HepG2 (cell line): ENCODE data around the gene OSBPL2. TPM values are rescaled to one million over a fixed set of nuclear protein-coding genes. Genes with fewer than 3 reads are reported as not detected.

Experiments used
- GFI1 ChIP-seq: sonication (generic); formaldehyde crosslinking; IDR thresholded peaks from 2 replicates; pipeline ENCODE4 v1.5.0; 2020; ENCODE audit warnings: missing genetic modification reagents, mild to moderate bottlenecking, borderline replicate concordance
- HNRNPK ChIP-seq: fragments of 200-400 bp; formaldehyde crosslinking; IDR thresholded peaks from 2 replicates; pipeline ENCODE4 v1.6.1; 2018; ENCODE audit warnings: low read length, low read depth, moderate library complexity, mild to moderate bottlenecking; ENCODE audit not compliant: poor library complexity, severe bottlenecking
- KLF6 ChIP-seq: IDR thresholded peaks from 2 replicates; pipeline ENCODE4 v1.8.0; 2016; ENCODE audit warnings: missing biosample characterization, missing genetic modification reagents
- NR2F6 ChIP-seq, 2 experiments: IDR thresholded peaks; 2 replicates each; pipeline ENCODE4 v1.6.1; 2016; ENCODE audit warnings: antibody characterized with exemption in 1 of 2, mild to moderate bottlenecking in 1 of 2
- SKI ChIP-seq: fragments of 450-650 bp; IDR thresholded peaks from one replicate; pipeline ENCODE4 v1.6.1; 2018; ENCODE audit warnings: mild to moderate bottlenecking; ENCODE audit not compliant: partially characterized antibody
- XBP1 ChIP-seq: sonication (generic); formaldehyde crosslinking; IDR thresholded peaks from 2 replicates; pipeline ENCODE4 v1.5.0; 2020; ENCODE audit warnings: missing genetic modification reagents
- ZIK1 ChIP-seq: sonication (generic); formaldehyde crosslinking; IDR thresholded peaks from 2 replicates; pipeline ENCODE4 v1.5.0; 2020; ENCODE audit warnings: mild to moderate bottlenecking, low read depth, missing genetic modification reagents, borderline replicate concordance
- ZNF224 ChIP-seq: sonication (generic); formaldehyde crosslinking; IDR thresholded peaks from 2 replicates; pipeline ENCODE4 v1.5.0; 2020; ENCODE audit warnings: mild to moderate bottlenecking, missing genetic modification reagents
- ZNF234 ChIP-seq: sonication (generic); formaldehyde crosslinking; conservative IDR thresholded peaks from 2 replicates; pipeline ENCODE4 v1.5.1; 2020; ENCODE audit warnings: mild to moderate bottlenecking, missing genetic modification reagents
- ZNF83 ChIP-seq: sonication (generic); formaldehyde crosslinking; IDR thresholded peaks from 2 replicates; pipeline ENCODE4 v1.4.0; 2020; ENCODE audit warnings: missing genetic modification reagents, mild to moderate bottlenecking, borderline replicate concordance
- polyA plus RNA-seq, 8 experiments: library from polyadenylated mRNA; depleted of rRNA in 3 of 8; stranded (reverse) in 7 of 8; unstranded in 1 of 8; fragments of >200 nt; fragmentation: Illumina TruSeq in 4 of 8; extraction: Trizol in 4 of 8; gene quantifications; 2 replicates each; pipeline versions ENCODE4 v1.2.1 to v1.2.3, GENCODE V29; 2011 to 2016; ENCODE audit warnings: low read depth in 4 of 8, missing spikeins in 1 of 8, mixed read lengths in 1 of 8; ENCODE audit not compliant: insufficient read depth in 1 of 8
- total RNA-seq, 5 experiments: library from RNA; depleted of rRNA; stranded (reverse); fragments of >200 nt; fragmentation: Illumina TruSeq; extraction: Trizol; gene quantifications; 2 replicates each; pipeline ENCODE4 v1.2.3, GENCODE V29; 2016; ENCODE audit warnings: low read depth in 1 of 5
- TF ChIP-seq, protein P1 (sequence below): sonication (generic); formaldehyde crosslinking; conservative IDR thresholded peaks from 2 replicates; pipeline ENCODE4 v1.4.0; 2020; ENCODE audit warnings: mild to moderate bottlenecking, missing genetic modification reagents, moderate library complexity
- TF ChIP-seq, protein P2 (sequence below): sonication (generic); formaldehyde crosslinking; IDR thresholded peaks from 2 replicates; pipeline ENCODE4 v1.4.0; 2020; ENCODE audit warnings: missing genetic modification reagents, mild to moderate bottlenecking, borderline replicate concordance
- TF ChIP-seq, protein P3 (sequence below): sonication (generic); formaldehyde crosslinking; IDR thresholded peaks from 2 replicates; pipeline ENCODE4 v1.4.0; 2020; ENCODE audit warnings: missing genetic modification reagents
- TF ChIP-seq, protein P4 (sequence below): sonication (generic); formaldehyde crosslinking; IDR thresholded peaks from 2 replicates; pipeline ENCODE4 v1.8.0; 2023; ENCODE audit warnings: mild to moderate bottlenecking, missing genetic modification reagents
- TF ChIP-seq, protein P5 (sequence below): sonication (generic); formaldehyde crosslinking; IDR thresholded peaks from 2 replicates; pipeline ENCODE4 v1.5.0; 2020; ENCODE audit warnings: mild to moderate bottlenecking, missing genetic modification reagents, moderate library complexity

The OSBPL2 gene
- total and polyA plus RNA-seq, 2 of the 13 experiments (the other 11 are each of a cell fraction or from before 2014, with no cell fraction given) = 18.5 to 37.4 TPM

DNA sequence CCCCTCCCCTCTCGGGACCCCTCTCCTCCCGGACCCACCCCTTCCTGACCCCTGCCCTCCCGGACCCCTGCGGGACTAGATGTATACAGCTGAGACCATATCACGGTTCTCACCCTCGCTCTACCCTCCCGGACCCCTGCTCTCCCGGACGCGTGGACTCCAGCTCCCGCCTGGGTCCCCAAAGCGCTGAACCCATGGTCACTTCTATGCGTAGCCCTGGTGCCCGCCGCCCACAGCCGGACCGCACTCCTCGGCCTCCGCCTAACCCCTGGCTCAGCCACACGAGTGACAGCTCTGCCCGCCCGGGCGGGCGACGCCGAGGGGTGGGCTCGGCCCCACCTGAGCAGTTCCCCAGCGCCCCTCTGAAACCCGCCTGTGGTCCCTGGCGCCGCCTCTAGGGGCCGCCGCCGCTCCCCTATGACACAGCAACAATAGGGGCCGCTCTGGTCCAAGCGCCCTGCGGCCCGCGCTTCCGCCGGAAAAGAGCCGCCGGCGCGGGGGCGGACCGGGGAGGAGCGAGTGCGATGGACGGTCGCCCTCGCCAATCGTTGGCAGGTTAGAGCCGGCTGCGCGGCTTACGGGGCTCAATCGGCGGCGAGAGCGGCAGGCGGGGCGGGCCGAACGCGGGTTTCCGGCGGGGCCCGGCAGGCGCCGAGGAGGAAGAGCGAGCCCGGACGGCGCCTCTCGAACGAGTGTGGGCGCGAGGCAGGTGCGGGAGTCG is 64.2 kb downstream of the OSBPL2 start, which contains the start of gene ADRM1 (continued):
- TF ChIP-seq, protein P1, sequence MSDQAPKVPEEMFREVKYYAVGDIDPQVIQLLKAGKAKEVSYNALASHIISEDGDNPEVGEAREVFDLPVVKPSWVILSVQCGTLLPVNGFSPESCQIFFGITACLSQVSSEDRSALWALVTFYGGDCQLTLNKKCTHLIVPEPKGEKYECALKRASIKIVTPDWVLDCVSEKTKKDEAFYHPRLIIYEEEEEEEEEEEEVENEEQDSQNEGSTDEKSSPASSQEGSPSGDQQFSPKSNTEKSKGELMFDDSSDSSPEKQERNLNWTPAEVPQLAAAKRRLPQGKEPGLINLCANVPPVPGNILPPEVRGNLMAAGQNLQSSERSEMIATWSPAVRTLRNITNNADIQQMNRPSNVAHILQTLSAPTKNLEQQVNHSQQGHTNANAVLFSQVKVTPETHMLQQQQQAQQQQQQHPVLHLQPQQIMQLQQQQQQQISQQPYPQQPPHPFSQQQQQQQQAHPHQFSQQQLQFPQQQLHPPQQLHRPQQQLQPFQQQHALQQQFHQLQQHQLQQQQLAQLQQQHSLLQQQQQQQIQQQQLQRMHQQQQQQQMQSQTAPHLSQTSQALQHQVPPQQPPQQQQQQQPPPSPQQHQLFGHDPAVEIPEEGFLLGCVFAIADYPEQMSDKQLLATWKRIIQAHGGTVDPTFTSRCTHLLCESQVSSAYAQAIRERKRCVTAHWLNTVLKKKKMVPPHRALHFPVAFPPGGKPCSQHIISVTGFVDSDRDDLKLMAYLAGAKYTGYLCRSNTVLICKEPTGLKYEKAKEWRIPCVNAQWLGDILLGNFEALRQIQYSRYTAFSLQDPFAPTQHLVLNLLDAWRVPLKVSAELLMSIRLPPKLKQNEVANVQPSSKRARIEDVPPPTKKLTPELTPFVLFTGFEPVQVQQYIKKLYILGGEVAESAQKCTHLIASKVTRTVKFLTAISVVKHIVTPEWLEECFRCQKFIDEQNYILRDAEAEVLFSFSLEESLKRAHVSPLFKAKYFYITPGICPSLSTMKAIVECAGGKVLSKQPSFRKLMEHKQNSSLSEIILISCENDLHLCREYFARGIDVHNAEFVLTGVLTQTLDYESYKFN (CRISPR knock-in tag) = peak; percentile 65
- TF ChIP-seq, protein P2, sequence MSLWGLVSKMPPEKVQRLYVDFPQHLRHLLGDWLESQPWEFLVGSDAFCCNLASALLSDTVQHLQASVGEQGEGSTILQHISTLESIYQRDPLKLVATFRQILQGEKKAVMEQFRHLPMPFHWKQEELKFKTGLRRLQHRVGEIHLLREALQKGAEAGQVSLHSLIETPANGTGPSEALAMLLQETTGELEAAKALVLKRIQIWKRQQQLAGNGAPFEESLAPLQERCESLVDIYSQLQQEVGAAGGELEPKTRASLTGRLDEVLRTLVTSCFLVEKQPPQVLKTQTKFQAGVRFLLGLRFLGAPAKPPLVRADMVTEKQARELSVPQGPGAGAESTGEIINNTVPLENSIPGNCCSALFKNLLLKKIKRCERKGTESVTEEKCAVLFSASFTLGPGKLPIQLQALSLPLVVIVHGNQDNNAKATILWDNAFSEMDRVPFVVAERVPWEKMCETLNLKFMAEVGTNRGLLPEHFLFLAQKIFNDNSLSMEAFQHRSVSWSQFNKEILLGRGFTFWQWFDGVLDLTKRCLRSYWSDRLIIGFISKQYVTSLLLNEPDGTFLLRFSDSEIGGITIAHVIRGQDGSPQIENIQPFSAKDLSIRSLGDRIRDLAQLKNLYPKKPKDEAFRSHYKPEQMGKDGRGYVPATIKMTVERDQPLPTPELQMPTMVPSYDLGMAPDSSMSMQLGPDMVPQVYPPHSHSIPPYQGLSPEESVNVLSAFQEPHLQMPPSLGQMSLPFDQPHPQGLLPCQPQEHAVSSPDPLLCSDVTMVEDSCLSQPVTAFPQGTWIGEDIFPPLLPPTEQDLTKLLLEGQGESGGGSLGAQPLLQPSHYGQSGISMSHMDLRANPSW (CRISPR knock-in tag) = peak; percentile 15; the same call in 1 of the 2 replicates
- peak; percentile 96 for TF ChIP-seq HNRNPK
- 0 out of 2 replicates have a peak, but pooled peaks have one; percentile 39 for TF ChIP-seq XBP1
- TF ChIP-seq ZNF234 (CRISPR knock-in tag) = 0 out of 2 replicates have a peak, but pooled peaks have one; percentile 6
- TF ChIP-seq NR2F6 (IDR thresholded peaks at IDR 0.05) = peak; percentile 54; the same call in 1 of the 2 replicates
- peak; percentile 45; the same call in 1 of the 2 replicates for TF ChIP-seq NR2F6 (CRISPR knock-in tag; IDR thresholded peaks at IDR 0.05)
- TF ChIP-seq ZIK1 (CRISPR knock-in tag) = peak; percentile 73; the same call in 1 of the 2 replicates
- TF ChIP-seq KLF6 (CRISPR knock-in tag) = peak; percentile 75; the same call in 1 of the 2 replicates
- TF ChIP-seq, protein P3, sequence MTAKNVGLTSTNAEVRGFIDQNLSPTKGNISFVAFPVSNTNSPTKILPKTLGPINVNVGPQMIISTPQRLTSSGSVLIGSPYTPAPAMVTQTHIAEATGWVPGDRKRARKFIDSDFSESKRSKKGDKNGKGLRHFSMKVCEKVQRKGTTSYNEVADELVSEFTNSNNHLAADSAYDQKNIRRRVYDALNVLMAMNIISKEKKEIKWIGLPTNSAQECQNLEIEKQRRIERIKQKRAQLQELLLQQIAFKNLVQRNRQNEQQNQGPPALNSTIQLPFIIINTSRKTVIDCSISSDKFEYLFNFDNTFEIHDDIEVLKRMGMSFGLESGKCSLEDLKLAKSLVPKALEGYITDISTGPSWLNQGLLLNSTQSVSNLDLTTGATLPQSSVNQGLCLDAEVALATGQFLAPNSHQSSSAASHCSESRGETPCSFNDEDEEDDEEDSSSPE (CRISPR knock-in tag) = peak; percentile 92
- no peak for TF ChIP-seq ZNF83
- TF ChIP-seq SKI = peak; percentile 85
- TF ChIP-seq, protein P4, sequence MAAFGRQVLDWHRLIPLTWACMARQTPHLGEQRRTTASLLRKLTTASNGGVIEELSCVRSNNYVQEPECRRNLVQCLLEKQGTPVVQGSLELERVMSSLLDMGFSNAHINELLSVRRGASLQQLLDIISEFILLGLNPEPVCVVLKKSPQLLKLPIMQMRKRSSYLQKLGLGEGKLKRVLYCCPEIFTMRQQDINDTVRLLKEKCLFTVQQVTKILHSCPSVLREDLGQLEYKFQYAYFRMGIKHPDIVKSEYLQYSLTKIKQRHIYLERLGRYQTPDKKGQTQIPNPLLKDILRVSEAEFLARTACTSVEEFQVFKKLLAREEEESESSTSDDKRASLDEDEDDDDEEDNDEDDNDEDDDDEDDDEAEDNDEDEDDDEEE (CRISPR knock-in tag) = no peak; the same call in 1 of the 2 replicates
- TF ChIP-seq, protein P5, sequence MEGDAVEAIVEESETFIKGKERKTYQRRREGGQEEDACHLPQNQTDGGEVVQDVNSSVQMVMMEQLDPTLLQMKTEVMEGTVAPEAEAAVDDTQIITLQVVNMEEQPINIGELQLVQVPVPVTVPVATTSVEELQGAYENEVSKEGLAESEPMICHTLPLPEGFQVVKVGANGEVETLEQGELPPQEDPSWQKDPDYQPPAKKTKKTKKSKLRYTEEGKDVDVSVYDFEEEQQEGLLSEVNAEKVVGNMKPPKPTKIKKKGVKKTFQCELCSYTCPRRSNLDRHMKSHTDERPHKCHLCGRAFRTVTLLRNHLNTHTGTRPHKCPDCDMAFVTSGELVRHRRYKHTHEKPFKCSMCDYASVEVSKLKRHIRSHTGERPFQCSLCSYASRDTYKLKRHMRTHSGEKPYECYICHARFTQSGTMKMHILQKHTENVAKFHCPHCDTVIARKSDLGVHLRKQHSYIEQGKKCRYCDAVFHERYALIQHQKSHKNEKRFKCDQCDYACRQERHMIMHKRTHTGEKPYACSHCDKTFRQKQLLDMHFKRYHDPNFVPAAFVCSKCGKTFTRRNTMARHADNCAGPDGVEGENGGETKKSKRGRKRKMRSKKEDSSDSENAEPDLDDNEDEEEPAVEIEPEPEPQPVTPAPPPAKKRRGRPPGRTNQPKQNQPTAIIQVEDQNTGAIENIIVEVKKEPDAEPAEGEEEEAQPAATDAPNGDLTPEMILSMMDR (CRISPR knock-in tag) = peak; percentile 98
- no peak for TF ChIP-seq GFI1
- TF ChIP-seq ZNF224 (CRISPR knock-in tag) = no peak; the same call in 1 of the 2 replicates
